Anterior cingulate cortex (tissue), 58 donors: Measurements from ENCODE around the gene CMIP.

Experiments used
- DNase-seq, 58 donors: peaks; one replicate each; lab custom pipeline; 2025; lab: John Stamatoyannopoulos, UW

CMIP gene

DNA sequence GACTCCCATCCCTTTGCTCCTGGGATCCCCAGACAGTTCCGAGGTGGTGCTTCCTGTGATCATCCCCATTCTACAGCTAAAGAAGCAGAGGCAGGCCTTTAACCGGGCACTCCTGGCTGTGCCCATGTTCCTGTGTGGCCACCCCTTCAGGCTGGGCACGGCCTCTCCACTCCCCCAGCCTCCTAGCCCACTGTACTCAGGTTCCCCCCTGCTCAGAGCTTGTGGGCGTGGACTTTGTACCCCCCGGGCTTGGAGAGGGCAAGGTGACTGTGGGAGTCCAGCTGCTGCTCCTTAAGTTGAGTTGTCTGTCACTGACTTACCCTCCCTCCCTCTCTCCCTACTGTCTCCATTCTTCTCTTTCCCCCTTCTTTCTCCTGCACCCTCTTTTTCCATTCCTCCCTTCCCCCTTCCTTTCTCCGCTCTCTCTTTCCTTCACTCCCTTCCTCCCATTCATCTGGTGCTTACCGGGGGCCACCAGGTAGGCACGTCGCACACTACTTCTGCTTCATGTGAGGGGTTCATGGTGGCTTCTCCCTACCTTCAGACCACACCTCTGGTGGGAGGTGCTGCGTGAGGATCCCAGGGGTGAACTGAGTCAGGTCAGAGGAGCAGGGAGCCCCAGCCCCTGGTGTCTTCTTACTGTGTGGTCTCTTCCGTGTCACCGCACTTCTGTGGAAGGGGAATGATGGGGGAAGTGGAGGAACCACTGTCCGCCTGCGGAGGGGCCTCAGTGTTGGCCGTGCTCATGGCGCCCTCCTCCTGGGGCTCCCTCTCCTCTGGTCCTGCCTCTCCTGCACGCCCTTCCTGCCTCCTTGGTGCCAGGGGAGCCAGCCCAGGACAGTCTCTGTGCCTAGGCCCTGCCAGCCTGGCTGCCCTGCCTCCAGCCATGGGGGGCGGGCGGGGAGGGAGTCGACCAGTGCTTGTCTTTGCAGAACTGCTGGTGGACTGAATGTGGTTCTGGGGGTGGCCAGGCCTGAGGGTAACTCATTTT, 29.7 kb downstream of the CMIP start:
- DNase-seq = no peak

DNA sequence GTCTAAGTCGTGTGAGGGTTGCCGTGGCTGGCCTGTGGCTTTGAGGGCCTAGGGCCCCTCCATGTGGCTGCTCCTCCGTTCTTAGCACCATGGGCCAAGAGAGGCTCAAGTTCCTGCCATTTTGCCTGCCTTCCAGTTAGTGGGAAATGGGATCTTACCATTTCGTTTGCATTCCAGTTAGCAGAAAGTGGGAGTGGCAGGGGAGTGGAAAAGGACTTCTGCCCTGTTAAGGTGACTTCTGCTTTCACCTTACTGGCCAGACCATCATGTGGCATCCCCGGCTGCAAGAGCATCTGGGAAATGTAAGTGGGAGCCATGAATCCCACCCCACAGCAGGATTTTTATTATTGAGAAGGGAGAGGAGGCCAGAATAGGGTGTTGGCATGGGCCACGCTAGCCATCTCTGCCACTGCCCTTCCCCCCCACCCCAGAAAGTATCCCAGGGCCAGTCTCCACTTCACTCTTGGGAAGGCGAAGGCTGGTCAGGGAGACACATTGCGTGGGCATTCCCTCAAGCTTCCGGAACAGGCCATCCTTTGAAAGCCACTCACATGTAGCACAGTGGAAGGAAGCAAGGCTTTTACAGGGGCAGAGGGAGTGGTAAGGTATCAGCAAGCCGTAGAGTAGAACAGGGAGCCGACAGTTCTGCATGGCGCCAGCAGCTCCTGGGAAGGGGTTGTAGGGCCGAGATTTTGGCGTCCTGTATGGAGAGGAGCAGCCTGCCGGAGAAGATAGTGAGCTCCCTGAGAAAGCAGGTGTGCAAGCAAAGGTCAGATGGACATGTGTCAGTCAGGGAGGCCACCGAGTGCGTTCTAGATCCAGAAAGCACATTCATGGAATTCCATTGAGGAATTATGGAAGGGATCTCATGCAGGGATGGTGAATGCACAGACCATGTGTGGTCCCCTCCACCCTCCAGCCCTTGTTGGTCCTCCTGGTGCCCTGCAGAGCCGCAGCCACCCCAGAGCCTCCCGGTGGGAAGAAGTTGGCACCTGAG, 33.4 kb downstream of the CMIP start:
- no peak for DNase-seq

DNA sequence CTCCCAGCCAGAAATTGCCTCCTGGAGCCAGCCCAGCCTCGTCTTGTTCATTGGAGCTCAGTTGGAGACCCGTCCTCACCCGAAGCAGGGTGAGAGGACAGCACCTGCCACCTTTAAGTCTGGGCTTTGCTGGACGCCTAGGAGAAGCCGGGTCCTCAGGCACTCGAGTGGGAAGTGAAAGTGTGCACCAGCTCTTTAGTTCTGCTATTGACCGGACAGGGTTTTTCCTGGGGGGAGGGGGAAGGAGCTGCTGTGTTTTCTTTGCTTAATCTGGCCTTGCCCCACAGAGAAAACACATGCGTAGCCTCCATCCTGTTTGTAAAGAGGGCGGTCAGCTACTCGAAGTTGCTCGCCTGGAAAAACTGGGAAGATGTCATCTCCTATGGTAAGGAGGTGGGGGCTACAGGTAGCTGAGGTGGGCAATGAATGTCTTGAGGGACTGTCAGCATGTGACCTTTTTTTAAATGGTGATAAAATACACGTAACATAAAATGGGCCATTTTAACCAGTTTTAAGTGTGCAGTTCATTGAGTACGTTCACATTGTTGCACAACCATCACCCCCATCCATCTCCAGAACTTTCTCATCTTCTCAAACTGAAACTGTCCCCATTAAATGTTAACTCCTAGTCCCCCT, 34.4 kb downstream of the CMIP start:
- peak in 17 of 58 donors; percentile 12 to 49 (median 31) for DNase-seq

DNA sequence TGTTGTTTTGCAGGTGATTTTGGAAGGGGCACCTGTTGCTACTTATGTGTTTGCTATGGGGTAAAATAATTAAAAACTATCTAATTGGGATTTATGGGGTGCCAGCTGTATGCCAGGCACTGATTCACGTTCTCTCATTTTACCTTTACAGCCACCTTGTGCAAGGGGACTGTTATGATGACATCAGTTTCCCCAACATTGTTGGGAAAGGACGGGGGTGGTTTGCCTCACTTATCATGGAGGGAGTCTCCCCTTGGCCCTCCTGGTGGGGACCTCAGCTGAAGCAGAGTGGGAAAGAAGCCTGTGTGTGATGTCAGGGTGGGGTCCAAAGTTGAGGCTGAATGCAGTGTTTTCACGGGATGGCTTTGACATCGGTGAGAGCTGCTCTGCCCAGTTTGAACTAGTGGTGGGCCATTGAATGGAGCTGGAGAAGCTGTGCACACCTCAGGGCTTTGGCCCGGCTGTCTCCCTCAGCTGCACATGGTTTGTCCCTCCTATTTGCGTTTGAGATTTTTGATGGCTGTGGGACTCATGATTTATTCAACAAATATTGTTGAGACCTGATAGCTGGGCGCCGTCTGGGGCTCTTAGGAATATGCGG, 36.1 kb downstream of the CMIP start:
- DNase-seq = no peak

DNA sequence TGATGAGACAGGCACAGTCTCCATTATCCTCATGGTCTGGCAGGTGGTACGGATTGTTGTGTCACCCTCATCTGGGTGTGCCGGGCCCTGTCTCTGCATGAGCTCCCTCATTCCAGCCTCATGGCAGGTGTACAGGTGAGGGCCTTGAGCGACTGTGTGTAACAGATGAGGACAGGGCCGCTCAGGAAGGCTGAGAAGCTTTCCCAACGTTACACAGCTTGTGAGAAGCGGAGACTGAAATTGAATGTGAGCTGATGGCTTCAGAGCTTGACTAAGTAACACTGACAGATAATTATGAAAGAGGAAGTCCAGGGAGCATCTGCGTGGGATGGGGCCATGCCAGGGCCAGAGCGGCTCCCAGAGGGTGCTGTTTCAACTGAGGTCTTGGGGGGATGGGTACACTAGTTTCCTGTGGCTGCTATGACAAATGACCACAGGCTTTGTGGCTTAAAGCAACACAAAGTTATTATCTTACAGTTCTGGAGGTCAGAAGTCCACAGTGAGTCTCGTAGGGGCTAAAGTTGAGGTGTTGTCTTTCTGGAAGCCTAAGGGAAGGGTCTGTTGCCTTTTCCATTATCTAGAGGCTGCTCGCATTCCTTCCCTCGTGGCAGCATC, 36.7 kb downstream of the CMIP start:
- DNase-seq = peak in 19 of 58 donors; percentile 10 to 61 (median 20)

DNA sequence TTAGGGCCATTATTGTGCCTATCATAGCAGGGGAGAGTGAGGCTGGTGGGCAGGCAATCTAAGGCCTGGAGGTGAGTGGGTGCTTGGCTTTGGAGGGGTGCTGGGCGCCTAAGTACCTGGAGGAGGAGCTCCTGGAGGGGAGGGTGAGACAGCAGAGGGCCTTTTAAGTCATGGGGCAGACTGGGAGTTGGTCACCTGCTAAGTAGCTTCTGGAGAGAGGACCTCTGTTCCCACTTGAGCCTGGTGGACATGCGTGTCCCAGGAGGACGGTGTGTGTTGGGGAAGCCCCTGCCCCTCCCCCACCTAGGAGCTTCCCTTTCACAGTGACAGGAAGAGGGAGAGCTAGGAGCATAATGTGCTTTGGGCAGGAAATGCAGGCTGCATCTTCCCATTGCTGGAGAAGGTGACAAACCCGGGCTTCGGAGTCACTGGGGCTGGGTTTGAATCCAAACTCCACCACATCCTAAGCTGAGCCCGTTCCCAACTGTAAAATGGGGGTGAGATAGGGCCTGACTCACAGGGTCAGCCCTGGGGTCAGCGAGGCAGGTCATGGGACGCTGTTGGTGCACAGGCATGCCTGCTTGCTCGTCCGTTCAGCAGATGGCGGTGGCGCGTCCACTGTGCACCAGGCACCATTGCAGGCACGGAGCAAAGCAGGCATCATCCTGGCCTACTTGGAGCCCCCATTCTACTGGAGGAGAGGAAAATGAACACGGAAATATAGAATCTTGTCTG, 37.9 kb downstream of the CMIP start:
- no peak for DNase-seq

DNA sequence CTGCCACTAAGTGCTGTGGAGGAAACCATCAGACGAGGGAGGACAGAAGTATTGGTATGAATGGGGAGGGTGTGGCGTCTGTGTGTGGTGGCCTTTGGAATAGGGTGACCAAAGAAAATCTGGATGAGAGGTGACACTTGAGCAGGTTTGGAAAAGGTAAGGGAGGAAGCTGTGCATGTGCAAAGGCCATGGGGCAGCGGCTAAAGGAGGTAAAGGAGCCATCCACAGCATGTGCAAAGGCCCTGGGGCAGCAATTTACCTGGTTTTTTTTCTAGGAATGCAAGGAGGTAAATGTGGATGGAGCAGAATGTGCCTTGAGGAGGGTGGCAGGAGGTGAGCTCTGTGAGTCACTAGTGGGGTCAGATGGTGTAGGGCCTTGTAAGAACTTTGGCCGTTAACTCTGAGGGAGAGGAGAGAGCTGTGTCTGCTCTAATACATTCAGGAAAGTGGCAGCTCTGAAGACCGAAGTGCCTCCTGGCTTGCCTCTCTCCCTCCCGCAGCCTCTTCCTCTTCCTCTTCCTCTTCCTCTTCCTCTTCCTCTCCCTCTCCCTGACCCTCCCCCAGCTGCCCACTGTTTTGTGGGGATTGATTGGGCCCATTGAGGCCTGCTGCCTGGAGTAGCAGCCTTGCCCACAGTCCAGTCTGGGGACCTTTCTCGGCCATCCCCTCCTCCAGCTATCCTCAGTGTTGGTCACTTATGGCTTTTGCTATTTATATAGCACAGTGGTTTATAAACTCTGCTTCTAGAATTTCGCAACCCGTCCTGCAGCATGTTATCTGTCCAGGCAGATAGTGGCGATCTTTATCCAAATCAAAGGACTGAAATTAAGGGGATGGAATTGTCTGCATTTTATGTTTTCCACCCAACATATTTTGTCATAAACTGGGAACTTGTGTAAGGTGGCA, 38.7 kb downstream of the CMIP start:
- no peak for DNase-seq

DNA sequence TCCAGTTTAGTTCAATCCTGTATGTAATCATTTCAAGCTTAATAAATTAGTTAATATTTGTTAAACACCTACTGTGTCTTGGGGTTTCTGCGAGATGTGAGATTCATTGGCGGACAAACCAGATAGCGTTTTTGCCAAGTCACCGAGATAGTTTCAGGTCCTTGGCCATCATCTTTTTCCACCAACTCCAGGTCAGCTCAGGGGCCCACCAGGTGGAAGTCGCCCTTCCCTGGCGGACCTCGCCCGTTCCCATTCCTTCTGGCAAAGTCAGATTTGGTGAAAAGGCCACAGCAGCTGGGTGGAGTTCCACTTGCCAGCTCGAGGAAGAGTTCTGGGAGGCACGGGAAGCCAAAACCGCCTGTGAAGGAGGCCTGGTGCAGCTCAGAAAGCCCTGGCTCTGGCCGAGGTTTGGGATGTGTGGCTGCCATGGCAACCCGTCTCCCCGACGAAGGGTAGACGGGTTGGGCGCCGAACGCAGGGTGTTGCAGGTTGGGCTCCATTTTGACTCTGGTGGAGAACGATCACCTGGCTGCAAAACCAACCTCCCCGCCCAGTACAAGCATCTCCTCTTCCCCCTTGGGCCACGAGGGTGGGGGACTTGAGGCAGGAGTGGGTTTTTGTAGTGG, 39.5 kb downstream of the CMIP start:
- DNase-seq = no peak

DNA sequence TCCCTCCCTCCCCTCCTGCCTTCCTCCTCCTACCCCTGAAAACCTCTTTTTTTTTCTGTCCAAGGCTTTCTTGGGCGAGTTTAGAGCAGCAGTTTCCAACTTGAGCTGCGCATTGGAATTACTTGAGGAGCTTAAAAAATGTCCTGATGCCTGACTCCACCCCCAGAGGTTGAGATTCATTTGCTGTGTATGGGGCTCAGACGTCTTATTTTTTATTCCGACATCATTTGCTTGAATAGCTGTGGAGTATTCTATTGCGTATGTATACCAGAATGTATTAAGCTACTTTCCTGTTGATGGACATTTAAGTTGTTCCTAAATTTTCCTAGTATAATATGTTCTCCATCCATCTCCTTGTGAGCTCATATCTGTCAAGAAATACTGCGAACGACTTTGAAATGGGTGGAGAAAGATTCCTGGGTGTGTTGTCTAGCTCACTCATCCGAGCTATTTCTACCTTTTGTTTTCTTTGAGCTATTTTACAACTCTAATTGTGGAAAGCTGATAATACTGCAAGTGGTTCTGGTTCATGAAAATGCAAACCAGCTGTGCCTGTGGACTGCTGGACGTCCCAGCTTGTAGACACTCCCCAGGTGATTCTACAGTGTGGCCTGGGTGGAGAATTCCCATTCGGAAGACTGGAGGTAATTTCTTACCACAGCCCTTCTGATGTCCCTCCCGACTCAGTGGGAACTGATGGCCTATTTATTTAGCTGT, 40.5 kb downstream of the CMIP start:
- no peak for DNase-seq

DNA sequence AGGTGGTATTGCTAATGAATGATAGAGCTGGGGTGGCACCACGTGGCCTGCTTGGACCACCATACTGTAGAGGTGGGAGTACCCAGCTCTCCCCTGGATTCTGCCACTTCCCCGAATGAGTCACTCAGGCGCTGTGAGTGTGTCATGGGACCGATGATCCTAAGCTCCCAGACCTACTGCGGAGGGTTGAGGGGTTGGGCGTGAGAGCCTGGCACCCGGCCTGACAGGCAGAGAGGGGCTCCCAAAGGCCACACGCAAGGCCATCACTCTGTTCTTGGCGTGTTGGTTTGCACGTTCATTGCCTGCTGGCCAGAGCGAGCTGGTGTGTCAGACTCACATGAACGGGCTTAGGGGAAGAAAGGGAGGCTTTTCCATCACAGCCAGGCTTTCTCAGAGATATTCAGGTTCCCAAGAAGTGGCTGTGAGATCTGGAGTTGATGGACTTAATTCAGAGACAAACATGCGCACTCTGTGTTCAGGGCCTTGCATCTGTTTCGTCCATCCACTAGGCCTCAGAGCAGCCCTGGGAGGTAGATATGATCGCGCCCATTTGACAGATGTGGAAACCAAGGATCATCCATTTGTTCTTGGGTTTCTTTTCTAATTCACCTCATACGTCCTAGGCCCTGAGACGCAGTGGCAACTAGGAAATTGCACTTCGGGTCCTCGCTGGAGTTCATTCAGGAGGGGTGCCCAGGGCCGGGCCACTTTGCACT, 41.4 kb downstream of the CMIP start:
- no peak for DNase-seq

DNA sequence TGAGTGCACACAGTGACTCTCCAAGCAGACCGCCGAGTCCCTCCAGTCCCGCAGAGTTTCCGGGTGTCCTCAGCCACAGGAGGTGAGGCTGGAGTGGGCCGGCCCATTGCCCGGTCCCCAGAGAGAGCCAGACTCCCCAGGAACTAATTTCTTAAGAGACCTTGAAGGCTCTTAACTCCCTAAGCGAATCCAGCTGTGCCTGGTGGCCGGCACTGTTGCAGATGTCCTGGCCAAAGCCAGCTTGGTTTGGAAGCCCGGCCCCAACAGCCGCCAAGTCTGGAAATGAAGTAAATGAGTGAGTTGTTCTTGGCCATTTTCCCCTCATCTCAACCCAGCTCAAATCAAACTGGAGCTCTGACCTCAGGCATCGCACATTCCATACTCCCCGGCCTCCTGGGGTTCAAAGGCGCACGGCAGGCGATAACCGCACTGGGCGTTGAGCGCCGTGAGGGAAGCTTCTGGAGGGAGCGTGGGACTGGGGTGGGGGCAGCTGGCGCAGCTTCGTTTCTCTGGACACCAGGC, 42.0 kb downstream of the CMIP start:
- DNase-seq = peak in 4 of 58 donors; percentile 18 to 30 (median 24)

DNA sequence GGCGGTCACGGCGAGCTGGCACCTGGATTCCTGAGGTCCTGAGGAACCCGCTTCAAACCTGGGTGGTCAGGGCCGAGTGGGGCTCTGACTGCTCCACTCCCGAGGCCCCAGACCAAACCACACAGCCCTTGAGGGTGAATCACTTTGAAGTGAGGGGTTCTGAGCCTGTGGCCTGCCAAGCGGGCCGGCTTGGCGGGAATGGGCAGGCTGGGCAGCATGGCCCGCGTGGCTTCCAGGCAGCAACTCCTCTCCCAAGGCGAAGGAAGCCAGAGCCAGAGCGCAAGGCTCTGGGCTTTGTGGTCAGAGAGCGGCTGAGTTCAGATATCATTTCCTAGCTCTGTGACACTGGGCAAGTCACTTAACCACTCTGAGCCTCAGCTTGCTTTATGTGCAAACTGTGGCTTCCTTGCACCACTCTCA, 42.7 kb downstream of the CMIP start:
- peak in 3 of 58 donors; percentile 20 to 53 (median 25) for DNase-seq

DNA sequence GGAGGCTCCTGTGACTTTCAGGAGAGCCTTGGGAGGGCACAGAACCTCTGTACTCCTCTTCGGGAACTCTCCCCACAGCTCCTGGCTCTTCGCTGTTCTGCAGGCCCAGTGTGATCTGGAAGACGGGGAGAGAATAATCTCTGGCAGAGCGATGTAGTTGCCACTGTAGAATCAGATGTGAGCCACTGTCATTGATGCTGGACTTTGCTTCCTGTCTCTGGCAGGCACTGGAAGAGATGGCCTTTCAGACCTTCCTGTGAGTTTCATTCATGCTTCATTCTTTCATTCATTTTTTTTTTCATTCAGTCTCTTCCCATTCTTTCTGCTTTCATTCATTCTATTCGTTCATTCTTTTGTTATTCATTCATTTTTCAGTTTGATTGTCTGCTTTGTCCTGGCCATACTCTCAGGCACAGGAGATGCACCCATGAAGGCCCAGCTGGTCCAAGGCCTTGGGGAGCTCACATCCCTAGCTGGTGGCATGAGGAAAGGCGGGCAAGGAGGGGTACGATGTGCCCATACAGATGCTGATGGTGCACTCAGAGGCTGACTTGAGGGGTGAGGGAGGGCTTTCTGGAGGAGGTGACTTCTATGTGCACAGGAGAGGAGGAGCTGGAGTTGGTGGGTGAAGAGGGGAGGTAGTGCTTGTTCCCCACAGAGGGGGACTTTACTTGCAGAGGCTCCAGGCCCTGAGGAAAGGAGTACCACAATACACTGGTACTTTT, 44.2 kb downstream of the CMIP start:
- no peak for DNase-seq

DNA sequence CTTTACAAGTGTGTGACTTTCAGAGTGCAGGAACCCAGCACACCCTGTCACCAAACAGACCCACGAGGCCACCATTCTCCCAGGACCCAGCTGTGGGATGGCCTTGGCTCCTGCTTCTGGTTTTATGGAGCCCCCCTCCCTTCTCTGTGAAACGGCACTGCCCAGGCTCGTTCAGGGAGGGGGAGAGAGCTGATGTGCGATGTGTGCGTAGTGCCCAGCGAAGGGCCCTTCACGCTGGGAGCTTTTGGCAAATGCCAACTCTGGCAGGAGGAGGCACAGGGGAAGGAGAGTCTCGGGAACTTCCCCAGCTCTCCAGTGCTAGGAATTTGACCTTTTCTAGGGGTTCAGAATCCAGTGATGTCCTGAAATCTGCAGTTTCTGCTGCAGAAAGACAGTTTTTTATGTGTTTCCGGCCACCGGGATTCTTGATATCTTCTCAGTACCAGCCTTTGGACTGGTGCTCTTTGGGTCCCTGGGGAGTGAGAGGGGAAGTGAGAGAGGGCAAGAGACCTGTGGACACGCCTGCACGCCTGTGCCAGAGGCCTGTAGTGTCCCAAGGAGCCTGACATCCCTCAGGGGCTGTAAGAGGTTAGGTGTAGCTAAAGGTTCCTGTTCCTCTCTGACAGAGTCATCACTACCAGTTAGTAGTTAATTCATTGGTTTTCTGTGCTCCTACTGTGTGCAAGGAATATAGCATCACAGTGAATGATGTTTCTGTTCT, 45.1 kb downstream of the CMIP start:
- DNase-seq = no peak
